Jurkat, Clone E6-1 (cell line): ENCODE results near the gene PRXL2B.
"Not testable (repeated sequence)": the region's sequence is repeated elsewhere in the genome, so short reads cannot be mapped to it uniquely, and the experiment has no call there.

ENCODE experiments used
- DNase-seq: peaks from one replicate; pipeline ENCODE4 v3.0.0-alpha.2; 2011; ENCODE audit warnings: low read depth, low spot score
- H3K4me3 ChIP-seq: 2 replicates; pipeline ENCODE4 v1.5.1; 2011; ENCODE audit warnings: mild to moderate bottlenecking, low read length, control low read depth, moderate library complexity

Gene PRXL2B

GRCh38 chr1:2549367-2550029, 37.1 kb upstream of the PRXL2B start:
- DNase-seq, H3K4me3 ChIP-seq: not testable (repeated sequence)

GRCh38 chr1:2550309-2550861, 36.2 kb upstream of the PRXL2B start:
- H3K4me3 ChIP-seq, DNase-seq: not testable (repeated sequence)

GRCh38 chr1:2551544-2551943, 35.0 kb upstream of the PRXL2B start:
- DNase-seq, H3K4me3 ChIP-seq: not testable (repeated sequence)

GRCh38 chr1:2552189-2552588, 34.4 kb upstream of the PRXL2B start:
- no peak overlapping the region for H3K4me3 ChIP-seq
- no peak for DNase-seq

- not testable (repeated sequence) for DNase-seq, H3K4me3 ChIP-seq
Observed at GRCh38 chr1:2553076-2553475, 33.5 kb upstream of the PRXL2B start.

GRCh38 chr1:2553871-2554620, 32.5 kb upstream of the PRXL2B start:
- H3K4me3 ChIP-seq = no peak overlapping the region
- no peak for DNase-seq

- DNase-seq = peak; percentile 51
- H3K4me3 ChIP-seq = no peak overlapping the region
Observed at GRCh38 chr1:2554621-2555387, 31.8 kb upstream of the PRXL2B start.

GRCh38 chr1:2555634-2556276, 30.8 kb upstream of the PRXL2B start:
- DNase-seq = peak; percentile 69
- H3K4me3 ChIP-seq = peak overlapping the region; percentile 64

- DNase-seq = peak; percentile 54
- H3K4me3 ChIP-seq = peak within 1 kb of the TSS; percentile 64
Observed at GRCh38 chr1:2556277-2556677, 30.3 kb upstream of the PRXL2B start, which contains the start of gene TNFRSF14. TSS of gene TNFRSF14 (plus strand) at chr1:2556371. CDS start at chr1:2556665, 294 bp downstream.

- no peak for DNase-seq
Observed at GRCh38 chr1:2556678-2557481, 29.7 kb upstream of the PRXL2B start.

GRCh38 chr1:2557482-2558400, 28.8 kb upstream of the PRXL2B start:
- no peak for DNase-seq
- no peak overlapping the region for H3K4me3 ChIP-seq

More at GRCh38 chr1:2556678-2557481, 29.7 kb upstream of the PRXL2B start:
- H3K4me3 ChIP-seq = peak overlapping the region; percentile 64

GRCh38 chr1:2558420-2558819, 28.2 kb upstream of the PRXL2B start:
- no peak for DNase-seq
- H3K4me3 ChIP-seq = no peak overlapping the region

- H3K4me3 ChIP-seq = no peak overlapping the region
- no peak for DNase-seq
Observed at GRCh38 chr1:2558861-2559260, 27.7 kb upstream of the PRXL2B start.

- DNase-seq = no peak
- H3K4me3 ChIP-seq = no peak overlapping the region
Observed at GRCh38 chr1:2559509-2560298, 26.9 kb upstream of the PRXL2B start.

- no peak overlapping the region for H3K4me3 ChIP-seq
Observed at GRCh38 chr1:2560299-2561073, 26.1 kb upstream of the PRXL2B start.

GRCh38 chr1:2561446-2561845, 25.1 kb upstream of the PRXL2B start:
- H3K4me3 ChIP-seq = no peak overlapping the region
- no peak for DNase-seq

More at GRCh38 chr1:2560299-2561073, 26.1 kb upstream of the PRXL2B start:
- no peak for DNase-seq
